ENCODE data around the gene WDR5. TPM values are rescaled to one million over a fixed set of nuclear protein-coding genes. Genes with fewer than 3 reads are reported as not detected.
A peak's percentile ranks its signal among the peaks of the same experiment; 100 is the strongest.

Gene WDR5
- polyA plus RNA-seq, 2 of the 4 experiments (the other 2 are of a cell fraction): 37.9 to 46.0 TPM

- H3K4me1 ChIP-seq: peaks cover 15% of the 10 kb centered on the region
- ChIA-PET POLR2A (no interaction called here), CTCF (no interaction called here)
- DNase-seq (ENCODE audit: low read depth in 1 of 2, low spot score in 1 of 2) (no peak), ATAC-seq (no peak), FAIRE-seq (no peak)
- H3K27ac ChIP-seq: no peak overlapping the region
- no peak for TF ChIP-seq BHLHE40 (IDR thresholded peaks at IDR 0.05; ENCODE audit: low read depth, low read length)
- TF ChIP-seq KDM5A (IDR thresholded peaks at IDR 0.05): no peak
- TF ChIP-seq ZSCAN20 (CRISPR knock-in tag; IDR thresholded peaks at IDR 0.05): no peak
- TF ChIP-seq NR3C1 (IDR thresholded peaks at IDR 0.05): no peak
- no peak for TF ChIP-seq USF2 (IDR thresholded peaks at IDR 0.05)
- TF ChIP-seq, protein P1, sequence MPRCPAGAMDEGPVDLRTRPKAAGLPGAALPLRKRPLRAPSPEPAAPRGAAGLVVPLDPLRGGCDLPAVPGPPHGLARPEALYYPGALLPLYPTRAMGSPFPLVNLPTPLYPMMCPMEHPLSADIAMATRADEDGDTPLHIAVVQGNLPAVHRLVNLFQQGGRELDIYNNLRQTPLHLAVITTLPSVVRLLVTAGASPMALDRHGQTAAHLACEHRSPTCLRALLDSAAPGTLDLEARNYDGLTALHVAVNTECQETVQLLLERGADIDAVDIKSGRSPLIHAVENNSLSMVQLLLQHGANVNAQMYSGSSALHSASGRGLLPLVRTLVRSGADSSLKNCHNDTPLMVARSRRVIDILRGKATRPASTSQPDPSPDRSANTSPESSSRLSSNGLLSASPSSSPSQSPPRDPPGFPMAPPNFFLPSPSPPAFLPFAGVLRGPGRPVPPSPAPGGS (IDR thresholded peaks at IDR 0.05): no peak
- no peak for TF ChIP-seq MAFK (IDR thresholded peaks at IDR 0.05; ENCODE audit: partially characterized antibody)
- TF ChIP-seq HEYL (CRISPR knock-in tag; IDR thresholded peaks at IDR 0.05): no peak
- no peak for TF ChIP-seq KDM1A (IDR thresholded peaks at IDR 0.05; ENCODE audit: low read depth)
- WGBS (ENCODE audit: missing lambda C conversion rate): 28% methylated on average over 2 of the region's 17 CpGs
- H3K4me3 ChIP-seq: no peak overlapping the region
- no peaks in the 10 kb centered on the region for H3K9me3 ChIP-seq
- no peak overlapping the region for H3K4me2 ChIP-seq
Measured at GRCh38 chr9:134177186-134177585, 41.3 kb downstream of the WDR5 start.

GRCh38 chr9:134177624-134178393 lies 41.9 kb downstream of the WDR5 start:
- no peak overlapping the region for H3K4me3 ChIP-seq
- no peak overlapping the region for H3K4me2 ChIP-seq
- ChIA-PET CTCF (interaction anchor here (1.5 to 4.4 kb wide), 3 partner anchors 7 to 271 kb away, joined by 4 to 31 read pairs (median 5); no protein-coding TSS in a partner anchor), POLR2A (no interaction called here)
- no peak for ATAC-seq
- no peaks in the 10 kb centered on the region for H3K9me3 ChIP-seq
- peak overlapping the region in 1 of 2 experiments; percentile 62; a peak in 1 of 6 replicates for H3K27ac ChIP-seq
- peaks cover 15% of the 10 kb centered on the region for H3K4me1 ChIP-seq
- no peak for DNase-seq (ENCODE audit: low read depth in 1 of 2, low spot score in 1 of 2)
- no peak for FAIRE-seq
- TF ChIP-seq PBX3 (IDR thresholded peaks at IDR 0.05) (no peak), HES2 (IDR thresholded peaks at IDR 0.05) (no peak), NFE2L2 (conservative IDR thresholded peaks at IDR 0.05; ENCODE audit: low read length) (no peak), CBX2 (IDR thresholded peaks at IDR 0.05; ENCODE audit: borderline replicate concordance, low read depth) (no peak), ESRRA (IDR thresholded peaks at IDR 0.05; ENCODE audit: borderline replicate concordance, low read length) (no peak), TP53 (CRISPR knock-in tag; IDR thresholded peaks at IDR 0.05) (no peak), HOXA7 (CRISPR knock-in tag; IDR thresholded peaks at IDR 0.05) (no peak), RFX5 (IDR thresholded peaks at IDR 0.05) (no peak), HOXB5 (CRISPR knock-in tag; IDR thresholded peaks at IDR 0.05) (no peak), FOSL2 (IDR thresholded peaks at IDR 0.05) (no peak), FOSL2 (CRISPR knock-in tag; IDR thresholded peaks at IDR 0.05) (no peak), NPAS2 (CRISPR knock-in tag; IDR thresholded peaks at IDR 0.05; ENCODE audit: borderline replicate concordance) (no peak), EHF (CRISPR knock-in tag; IDR thresholded peaks at IDR 0.05) (no peak)
- 90% methylated on average over 25 of the region's 28 CpGs for WGBS (ENCODE audit: missing lambda C conversion rate)

DNA sequence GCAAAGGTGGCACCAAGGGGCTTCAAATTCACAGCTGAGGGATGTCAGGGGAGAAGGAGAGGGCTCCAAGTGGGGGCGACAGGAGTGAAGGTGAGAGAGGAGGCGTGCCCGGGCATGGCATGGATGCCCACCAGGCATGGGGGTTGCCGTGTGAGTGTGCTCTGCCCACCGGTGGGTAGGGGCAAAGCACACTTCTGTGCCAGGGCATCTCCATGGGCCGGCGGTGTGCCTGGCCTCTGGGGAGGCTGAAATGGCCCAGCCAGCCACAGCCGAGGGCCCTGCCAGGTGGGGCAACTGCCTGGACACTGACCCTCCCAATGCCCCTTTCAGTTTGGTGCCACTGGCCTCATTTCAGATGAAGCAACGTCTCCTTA lies 42.5 kb downstream of the WDR5 start:
- Histone ChIP-seq H3K4me1 (peaks cover 15% of the 10 kb centered on the region), H3K27ac (peak overlapping the region in 1 of 2 experiments; percentile 62; a peak in 3 of 6 replicates), H3K4me3 (no peak overlapping the region), H3K9me3 (no peaks in the 10 kb centered on the region), H3K4me2 (no peak overlapping the region)
- FAIRE-seq (no peak), ATAC-seq (no peak), DNase-seq (ENCODE audit: low read depth in 1 of 2, low spot score in 1 of 2) (no peak)
- no peak for TF ChIP-seq SREBF2 (IDR thresholded peaks at IDR 0.05)
- TF ChIP-seq, protein P2, sequence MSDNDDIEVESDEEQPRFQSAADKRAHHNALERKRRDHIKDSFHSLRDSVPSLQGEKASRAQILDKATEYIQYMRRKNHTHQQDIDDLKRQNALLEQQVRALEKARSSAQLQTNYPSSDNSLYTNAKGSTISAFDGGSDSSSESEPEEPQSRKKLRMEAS (IDR thresholded peaks at IDR 0.05): no peak
- TF ChIP-seq TP53 (CRISPR knock-in tag; IDR thresholded peaks at IDR 0.05): no peak
- no peak for TF ChIP-seq HOXA7 (CRISPR knock-in tag; IDR thresholded peaks at IDR 0.05)
- no peak for TF ChIP-seq PBX3 (IDR thresholded peaks at IDR 0.05)
- no peak for TF ChIP-seq REST (IDR thresholded peaks at IDR 0.05)
- CTCF ChIA-PET: interaction anchor here (1.1 to 4.4 kb wide), 5 partner anchors 7 to 271 kb away, joined by 3 to 31 read pairs (median 5); no protein-coding TSS in a partner anchor
- WGBS (ENCODE audit: missing lambda C conversion rate): 62% methylated on average over 7 of the region's 9 CpGs
- POLR2A ChIA-PET: no interaction called here

Measured in A549 (cell line).